COR-L47 (cell line): ENCODE results near the gene FOXD2.
A peak's percentile ranks its signal among the peaks of the same experiment; 100 is the strongest.

ENCODE experiments used
- DNase-seq: peaks from one replicate; lab custom pipeline; 2025; lab: John Stamatoyannopoulos, UW

The FOXD2 gene

DNA sequence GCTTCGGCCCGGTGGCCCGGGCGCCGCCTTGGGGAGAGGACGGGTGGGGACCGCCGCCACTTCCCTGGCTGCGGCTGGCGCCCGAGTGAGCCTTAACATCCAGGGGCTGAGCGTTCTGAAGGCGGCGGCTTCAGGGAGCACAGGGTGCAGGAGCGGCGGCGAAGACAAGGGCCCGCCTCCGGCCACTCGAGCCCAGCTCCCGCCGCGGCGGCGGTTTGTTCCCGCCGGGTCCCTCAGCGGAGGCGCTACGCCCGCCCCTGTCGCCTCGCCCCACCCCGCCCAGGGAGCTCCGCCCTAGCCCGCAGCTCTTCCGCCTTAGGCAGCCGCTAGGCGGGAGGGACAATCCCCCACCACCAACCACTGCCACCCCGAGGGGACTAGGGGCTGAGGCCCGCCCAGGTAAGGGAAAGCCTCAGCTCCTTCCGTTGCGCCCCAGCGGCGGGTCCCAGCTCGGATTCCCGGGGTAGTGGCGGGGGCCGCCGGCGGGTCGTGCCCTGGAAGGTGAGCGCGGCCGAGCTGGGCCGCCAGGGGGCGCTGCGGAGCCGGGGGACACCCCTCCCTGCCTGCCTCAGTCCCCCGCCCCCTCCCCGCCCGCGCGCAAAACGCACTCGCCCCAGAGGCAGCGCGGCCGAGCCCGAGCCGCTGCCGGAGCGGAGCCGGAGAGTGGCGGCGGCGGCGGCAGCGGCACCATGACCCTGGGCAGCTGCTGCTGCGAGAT is at the start of gene FOXD2:
Gene FOXD2 (plus strand): TSS at position 598 of the 718 bp plus-strand sequence. CDS start 92 bp downstream, at position 690.
- DNase-seq: peak; percentile 62

DNA sequence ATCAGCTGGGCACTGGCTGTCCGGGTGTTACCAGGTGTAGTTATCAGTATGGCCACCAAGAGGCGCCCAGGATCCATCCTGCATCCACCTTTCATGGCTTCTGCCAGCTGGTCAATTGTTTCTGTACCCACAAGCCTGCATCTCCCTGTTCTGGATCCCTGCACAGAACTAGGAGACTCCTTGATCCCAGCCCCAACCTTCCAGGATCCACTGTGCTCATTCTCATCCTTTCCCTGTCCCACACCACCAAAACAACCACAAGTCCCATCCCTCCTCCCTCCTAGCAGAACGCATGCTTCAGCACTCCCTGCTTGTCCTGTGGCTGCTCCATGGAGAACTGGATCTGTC is 49.0 kb upstream of the FOXD2 start:
- DNase-seq: peak; percentile 31

DNA sequence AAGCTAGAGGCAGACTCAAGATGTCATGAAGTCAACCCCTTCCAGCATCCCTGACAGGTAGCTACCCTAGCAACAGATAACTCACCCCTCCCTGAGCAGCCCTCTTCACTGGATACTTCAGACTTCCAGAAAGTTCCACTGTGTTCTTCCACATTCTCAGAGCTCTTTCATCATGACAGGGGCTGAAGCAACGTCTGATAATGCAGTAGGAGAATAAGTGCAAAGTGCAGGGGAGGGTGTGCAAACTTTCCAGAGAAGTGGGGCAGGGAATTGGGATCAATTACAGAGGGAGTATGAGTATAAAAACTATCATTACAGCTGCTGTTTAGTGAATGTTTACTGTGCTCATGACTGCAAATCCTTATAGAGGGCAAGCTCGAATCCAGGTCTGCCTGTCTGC is 48.1 kb upstream of the FOXD2 start:
- DNase-seq: no peak

DNA sequence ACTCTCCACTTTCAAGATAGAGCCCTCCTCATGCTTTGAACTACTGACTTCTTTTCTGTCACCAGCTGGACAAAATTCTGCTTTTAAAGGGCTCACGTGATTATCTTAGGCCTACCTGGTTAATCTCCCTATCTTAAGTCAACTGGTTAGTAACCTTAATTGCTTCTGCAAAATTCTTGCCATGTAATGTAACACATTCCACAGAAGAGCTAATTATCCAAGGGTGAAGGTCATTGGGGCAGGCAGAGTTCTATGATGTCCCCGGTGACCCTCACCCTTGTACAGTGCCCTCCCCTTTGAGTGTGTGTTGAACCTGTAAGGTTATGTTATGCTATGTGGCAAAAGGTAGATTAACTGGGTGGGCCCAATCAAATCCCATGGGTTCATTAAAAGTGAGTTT is 47.0 kb upstream of the FOXD2 start:
- no peak for DNase-seq

DNA sequence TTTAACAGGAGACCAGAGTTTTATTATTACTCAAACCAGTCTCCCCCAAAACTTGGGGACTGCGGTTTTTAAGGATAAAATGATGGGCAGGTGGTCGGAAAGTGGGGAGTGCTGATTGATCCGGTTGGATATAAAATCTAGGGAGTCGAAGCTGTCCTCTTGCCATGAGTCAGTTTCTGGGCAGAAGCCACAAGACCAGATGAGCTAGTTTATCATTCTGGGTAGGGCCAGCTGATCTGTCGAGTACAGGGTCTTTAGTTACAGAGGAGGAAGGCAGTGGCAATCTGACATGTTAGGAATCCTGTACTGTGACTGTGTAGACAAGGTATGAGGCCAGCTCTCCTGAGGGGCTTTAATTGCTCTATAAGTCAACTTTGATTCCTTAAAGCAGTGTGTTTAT is 44.7 kb upstream of the FOXD2 start:
- DNase-seq: no peak

DNA sequence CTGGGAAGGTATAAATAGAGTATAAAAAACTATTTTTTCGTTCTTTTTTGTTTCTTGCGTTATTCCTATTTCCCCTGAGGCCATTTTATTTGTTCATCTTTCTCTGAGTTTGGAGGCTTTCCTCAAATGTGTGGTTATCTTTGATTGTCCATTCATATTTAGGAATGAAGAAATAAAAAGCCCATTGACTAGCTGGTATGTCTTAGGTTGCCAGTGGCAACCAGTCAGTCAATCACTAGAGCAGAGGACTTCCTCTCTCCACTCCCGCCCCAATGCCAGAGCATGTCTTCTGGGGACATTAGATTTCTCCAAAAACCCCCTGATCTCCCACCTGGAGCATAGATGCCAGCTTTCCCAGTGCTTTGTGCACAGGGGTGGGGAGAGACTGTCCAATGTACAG is 42.4 kb upstream of the FOXD2 start:
- DNase-seq: no peak

DNA sequence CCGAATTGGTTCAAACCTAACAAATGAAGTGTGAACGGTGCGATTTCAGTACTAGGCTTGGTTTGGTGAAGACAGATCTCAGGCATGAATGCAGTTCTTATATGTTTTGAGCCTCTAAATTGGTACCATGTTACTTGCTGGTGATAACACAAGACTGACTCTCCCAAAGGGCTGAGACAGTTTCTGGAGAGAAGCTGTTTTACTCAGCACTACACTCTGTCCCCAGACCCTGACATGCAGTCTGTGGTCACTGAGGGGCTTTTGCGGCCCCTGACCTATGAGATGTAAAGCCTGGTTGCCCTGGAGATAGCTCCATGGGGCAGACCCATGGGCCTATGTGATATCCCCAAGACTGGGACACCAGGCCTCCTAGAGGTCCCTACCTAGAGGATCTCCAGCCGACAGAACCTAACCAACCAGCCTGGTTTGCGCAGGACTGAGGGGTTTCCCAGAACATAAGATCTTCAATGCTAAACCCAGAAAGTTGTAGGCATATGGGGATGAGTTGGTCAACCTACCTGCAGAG is 41.1 kb upstream of the FOXD2 start:
- no peak for DNase-seq

DNA sequence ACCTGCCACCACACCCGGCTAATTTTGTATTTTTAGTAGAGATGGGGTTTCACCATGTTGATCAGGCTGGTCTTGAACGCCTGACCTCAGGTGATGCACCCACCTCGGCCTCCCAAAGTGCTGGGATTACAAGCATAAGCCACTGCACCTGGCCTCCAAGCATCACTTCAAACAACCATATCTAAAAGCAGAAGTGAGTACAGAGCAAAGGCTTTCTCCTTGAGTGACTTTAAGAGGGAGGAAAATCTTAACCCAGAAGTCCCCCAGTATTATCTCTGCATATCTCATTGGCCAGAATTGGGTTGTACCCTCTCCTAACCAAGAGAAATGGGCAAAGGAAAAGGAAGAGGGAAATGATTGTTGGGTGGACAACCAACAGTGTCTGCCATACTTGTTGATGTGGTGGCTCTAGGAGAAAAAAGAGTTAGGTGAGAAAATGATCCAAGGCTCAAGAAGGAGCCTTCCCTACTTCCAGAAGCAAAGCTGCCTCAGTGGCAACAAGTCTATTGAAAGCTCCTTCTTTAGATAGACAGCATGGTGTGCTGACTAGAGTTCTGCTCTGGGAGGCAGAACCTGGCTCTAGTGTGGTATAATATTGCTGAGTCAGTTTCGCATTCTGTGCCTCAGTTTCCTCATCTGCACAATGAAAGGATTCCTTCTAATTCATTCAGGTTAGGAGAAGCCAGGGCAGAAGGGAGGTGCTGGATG is 38.6 kb upstream of the FOXD2 start:
- no peak for DNase-seq

DNA sequence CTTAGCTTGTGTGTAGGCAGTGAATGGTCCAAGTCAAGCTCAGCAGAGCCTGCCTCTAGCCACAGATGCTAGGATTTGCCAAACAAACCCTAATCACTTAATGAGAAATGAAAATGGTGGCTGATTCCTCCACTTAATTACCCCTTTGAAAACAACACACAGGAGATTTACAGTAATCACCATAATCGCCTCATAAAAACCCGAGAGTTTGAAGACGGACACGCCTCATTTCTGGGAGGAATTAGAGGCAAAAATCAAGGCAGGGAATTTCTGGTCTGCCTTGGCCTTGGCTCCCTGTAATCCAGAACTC is 38.0 kb upstream of the FOXD2 start:
- no peak for DNase-seq

DNA sequence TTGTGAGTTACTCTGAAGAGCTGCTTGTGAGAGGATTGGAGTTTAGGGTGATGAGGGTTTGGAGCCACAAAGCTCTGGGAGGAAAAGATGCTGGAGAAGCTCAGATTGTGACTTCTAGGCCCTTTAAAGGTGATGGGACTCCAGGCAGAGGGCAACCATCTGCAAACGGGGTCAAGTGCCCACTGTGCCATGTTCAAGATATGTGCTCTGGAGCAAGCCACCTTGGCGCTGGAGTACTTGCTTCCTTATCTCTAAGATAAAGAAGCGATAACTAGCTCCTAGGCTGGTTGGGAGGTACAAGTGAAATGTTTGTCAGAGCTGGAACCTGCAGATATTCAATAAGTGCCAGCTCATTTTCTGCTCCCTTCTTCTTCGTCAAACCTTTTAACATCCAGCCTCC is 36.1 kb upstream of the FOXD2 start:
- no peak for DNase-seq

DNA sequence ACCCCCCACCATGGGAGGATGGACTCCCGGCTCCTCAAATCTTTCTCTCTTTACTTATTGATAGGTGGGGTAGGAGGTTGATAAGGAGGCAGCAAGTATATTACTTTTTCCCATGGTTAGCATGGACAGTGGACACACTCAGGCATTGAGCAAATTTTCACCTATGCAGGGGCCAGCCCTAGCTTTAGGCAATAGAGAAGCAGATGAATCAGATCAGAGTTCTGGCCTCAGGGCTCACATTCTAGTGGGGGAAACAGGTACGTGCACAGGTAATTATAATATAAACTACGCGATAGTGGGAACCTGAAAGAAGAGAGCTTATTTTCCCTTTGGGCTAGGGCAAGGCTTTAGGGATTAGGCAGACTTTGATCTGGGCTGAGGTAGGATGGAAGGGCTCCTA is 35.3 kb upstream of the FOXD2 start:
- no peak for DNase-seq

DNA sequence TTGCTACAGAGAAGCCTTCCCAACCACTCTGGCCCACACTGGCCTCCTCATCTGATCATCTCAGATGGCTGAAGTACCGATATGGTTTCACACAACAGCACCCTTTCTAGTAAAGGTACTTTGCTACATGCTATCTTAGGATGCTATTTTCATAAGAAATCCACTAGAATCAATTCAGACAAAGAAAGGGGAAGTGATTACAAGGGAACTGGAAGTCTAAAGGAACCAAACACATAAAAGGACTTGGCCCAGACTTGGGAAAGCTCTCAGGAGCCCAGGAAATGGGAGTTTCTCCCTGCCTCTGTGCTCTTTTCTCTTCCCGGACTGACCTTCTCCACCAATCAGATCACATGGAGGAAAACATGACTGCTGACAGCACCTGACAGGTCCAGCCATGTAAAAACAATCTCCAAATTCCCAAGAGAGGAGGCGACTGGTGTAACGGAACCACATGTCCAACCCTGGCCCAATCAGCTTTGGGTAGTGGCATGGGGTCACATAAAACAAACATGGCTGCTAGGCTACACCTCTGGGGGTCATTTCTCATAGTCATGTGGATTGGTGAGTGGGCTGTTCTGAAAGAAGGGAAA is 34.4 kb upstream of the FOXD2 start:
- DNase-seq: no peak

DNA sequence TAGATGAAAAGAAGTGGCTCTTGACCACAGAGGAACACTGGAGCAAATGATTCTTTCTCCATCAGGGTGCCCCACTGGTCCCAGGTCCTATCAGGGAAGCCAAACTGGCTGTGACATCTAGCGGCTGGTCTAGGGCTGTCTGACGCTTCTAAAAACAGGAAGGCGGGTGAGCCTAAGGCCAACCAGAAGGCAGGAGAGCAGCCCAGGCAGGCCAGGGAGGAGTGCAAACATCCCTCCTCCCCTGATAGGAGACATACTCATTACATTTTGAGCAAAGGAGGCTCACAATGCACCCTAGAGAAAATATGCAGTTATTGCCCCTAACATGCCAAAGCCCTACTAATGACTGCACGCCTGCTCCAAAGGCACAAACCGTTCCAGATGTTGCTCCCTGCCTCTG is 32.1 kb upstream of the FOXD2 start:
- DNase-seq: no peak

DNA sequence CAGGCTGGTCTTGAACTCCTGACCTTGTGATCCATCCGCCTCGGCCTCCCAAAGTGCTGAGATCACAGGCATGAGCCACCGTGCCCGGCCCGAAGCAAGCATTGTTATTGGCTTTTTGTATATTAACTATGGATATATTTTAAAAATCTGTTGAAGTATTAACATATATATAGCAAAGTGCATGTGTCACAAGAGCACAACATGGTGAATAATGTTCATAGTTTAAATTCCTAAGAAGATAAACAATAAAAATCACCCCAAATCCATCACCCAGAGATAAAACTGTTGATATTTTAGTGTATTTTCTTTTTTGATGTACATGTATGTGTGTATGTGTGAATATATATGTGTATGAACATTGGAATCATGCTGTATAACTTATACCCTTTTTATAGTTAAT is 30.9 kb upstream of the FOXD2 start:
- no peak for DNase-seq

DNA sequence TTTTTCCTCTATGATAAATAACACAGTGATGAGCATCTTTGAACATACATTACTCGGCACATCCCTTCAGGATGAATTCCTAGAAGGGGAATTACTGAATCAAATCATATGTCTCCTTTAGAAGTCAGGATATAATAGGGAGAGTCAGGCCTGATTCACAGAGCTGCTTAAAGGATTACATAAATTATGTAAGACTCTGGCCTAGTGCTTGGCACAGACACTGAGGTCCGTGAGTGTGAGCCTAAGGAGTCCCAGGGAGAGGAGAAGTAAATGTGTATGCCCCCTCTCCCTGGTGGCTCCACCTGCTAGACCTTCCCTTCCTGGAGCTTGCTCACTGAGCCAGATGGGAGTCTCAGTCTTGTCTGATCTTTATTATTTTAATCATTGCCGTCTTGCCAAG is 30.4 kb upstream of the FOXD2 start:
- no peak for DNase-seq

DNA sequence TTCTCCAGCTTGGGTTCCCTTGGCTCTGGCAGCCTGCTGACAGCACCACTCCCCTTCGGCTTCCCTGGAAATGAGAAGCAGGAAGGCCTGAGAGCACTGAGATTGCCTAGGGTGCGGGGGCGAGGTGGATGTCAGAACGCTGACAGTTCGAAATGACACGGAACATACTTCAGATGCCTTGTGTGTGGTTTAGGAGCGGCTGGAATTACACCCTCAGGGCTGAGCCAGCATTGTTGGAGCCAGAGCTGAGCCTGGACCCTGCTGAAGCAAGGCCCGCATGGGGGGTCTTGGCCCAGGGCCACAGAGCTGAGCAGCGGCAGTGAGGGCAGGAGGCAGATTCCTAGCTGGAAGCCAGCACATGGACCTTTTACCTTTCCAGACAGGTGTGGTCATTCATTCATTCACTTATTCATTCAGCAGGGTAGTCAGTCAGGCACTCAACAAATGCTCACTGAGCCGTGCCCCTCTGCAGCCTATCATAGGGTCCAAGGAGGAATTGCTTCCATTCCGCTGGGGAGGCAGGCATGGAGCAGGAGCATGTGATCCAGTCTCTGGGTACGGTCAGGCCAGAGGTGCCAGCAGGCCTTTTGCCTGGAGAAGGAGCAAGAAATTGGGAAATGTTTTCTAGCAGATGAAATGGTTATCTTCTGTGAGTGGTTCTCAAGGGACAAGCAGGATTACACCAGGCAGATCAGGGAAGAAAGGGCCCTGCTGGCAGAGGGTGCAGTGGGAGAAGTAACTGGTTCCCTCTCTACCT is 28.4 kb upstream of the FOXD2 start:
- DNase-seq: no peak

DNA sequence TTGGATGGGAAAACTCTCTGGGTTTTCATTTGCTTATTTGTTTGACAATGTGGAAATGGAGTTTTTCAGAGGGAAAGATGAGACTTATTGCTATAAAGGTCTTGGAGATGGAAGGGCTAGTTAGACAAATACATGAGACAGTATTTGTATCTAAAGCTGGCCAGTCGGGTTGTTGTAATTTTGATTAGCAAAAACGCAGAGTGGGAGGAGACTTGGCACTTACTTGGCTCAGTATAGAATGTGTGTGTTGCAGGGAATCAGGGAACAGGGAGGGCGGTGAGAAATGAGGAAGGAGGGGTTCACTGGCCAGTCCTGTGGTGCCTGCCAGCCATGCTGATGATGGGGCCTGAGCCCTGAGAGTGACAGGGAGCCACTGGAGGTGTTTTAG is 27.8 kb upstream of the FOXD2 start:
- no peak for DNase-seq

DNA sequence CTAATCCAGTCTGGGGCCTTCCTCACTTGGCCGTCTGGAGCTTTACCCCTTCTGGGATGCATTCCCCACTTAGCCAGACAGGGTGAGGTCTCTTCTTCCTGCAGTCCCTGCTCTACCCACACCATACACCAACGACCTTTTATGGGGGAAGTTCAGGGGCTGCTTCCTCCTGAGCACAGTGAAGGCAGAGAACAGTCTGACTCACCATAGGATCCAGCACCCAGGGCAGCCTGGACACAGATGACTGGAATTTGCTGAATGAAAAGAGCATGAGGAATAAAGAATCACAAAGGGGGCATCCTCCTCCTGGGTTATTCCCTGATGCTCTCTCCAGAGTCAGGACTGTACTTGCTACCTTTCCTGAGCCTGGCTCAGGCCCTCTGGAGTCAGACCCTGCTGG is 26.4 kb upstream of the FOXD2 start:
- no peak for DNase-seq

DNA sequence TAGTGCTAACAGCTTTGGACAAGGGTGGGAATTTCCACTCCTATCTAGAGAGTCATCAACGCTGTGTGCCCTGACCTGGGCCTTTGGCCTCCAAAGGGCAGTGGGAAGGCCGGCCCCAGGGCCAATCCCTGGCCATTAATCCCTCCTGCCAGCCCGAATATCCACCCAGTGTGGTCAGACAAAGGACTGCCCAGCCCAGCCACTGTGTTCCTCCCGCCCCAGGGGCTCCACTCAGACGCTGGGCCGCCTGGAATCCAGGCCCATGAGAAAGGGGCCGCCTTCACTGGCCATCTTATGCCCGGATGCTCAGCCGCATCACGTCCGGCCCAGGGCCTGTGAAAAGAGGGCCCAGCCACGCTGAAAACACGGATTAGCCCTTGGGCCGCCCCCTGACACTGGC is 25.4 kb upstream of the FOXD2 start:
- DNase-seq: no peak

DNA sequence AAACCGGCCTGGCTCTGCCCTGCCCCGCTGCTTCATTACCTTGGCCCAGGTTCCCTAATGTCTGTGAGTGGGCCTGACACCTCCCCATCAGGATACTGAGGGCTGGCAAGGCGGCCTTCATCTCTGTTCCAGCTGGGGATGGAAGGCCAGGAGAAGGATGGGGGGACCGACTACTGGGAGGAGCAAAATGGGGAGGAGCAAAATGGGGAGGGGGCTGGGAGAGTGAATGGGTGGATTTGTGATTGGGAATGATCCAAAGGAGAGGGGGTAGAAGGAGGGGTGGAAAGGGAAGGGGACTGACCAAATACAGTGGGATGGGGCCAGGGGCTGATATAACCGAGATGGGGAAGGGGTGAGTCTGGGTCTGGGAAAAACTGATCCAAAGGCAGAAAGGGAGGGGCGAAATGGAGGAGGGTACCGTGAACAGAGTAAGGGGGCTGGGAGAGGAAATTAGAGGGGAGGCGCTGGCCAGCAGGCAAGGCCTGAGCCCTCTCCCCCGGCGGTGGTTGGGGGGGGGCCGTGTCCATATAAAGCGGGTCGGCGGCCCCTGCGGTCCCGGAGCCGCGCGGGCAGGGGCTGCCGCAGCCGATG is 22.0 kb upstream of the FOXD2 start, which contains the start of gene FOXE3:
Gene FOXE3 (plus strand): TSS at position 558 of the 591 bp plus-strand sequence. CDS start 31 bp downstream, at position 589.
- DNase-seq: no peak

DNA sequence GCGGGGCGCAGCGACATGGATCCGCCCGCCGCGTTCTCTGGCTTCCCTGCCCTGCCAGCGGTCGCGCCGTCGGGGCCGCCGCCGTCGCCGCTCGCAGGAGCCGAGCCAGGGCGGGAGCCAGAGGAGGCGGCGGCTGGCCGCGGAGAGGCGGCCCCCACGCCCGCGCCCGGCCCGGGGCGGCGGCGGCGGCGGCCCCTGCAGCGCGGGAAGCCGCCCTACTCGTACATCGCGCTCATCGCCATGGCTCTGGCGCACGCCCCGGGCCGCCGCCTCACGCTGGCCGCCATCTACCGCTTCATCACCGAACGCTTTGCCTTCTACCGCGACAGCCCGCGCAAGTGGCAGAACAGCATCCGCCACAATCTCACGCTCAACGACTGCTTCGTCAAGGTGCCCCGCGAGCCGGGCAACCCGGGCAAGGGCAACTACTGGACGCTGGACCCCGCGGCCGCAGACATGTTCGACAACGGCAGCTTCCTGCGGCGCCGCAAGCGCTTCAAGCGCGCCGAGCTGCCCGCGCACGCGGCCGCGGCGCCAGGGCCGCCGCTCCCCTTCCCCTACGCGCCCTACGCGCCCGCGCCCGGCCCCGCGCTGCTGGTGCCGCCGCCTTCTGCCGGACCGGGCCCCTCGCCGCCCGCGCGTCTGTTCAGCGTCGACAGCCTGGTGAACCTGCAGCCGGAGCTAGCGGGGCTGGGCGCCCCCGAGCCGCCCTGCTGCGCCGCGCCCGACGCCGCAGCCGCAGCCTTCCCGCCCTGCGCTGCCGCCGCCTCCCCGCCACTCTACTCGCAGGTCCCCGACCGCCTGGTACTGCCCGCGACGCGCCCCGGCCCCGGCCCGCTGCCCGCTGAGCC is 21.3 kb upstream of the FOXD2 start:
- no peak for DNase-seq
